Measurements from ENCODE around the gene AGPAT4. TPM values are rescaled to one million over a fixed set of nuclear protein-coding genes. Genes with fewer than 3 reads are reported as not detected.
A peak's percentile ranks its signal among the peaks of the same experiment; 100 is the strongest.

The AGPAT4 gene
- total RNA-seq, 1 donor from 2014 or later: 8.7 TPM

GRCh38 chr6:161166677-161167076 lies 107.2 kb downstream of the AGPAT4 start:
- no peak for DNase-seq (ENCODE audit: low read depth in 2 of 2)

- no peak for DNase-seq (ENCODE audit: low read depth in 2 of 2)
These were observed 107.7 kb downstream of the AGPAT4 start for GRCh38 chr6:161166176-161166575.

DNA sequence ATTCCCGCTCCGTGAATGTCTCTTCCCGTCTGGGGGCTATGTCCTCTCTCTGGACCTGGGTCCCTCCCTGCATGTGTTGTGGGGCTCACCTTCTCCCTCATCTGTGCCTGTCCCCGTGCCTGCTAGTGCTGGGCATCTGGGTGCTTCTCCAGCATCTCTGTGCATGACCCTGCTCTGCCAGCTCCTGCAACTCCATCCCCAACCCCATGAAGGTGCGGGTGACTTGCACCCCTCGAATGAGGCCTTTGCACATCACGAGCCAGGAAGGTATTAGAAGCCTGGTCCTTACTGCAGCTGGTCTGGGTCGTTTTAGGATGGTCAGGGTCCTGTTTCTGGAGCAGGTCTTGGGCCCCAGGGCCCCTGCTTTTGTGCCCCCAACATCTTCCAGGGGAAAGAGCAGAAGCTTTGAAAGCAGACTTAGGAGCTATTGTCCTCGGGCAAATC lies 109.7 kb downstream of the AGPAT4 start:
- no peak for DNase-seq (ENCODE audit: low read depth in 2 of 2)

GRCh38 chr6:161163466-161164181 lies 110.2 kb downstream of the AGPAT4 start:
- DNase-seq (ENCODE audit: low read depth in 2 of 2): no peak

- DNase-seq (ENCODE audit: low read depth in 2 of 2): no peak
These were observed 111.1 kb downstream of the AGPAT4 start for GRCh38 chr6:161162722-161163121.

DNA sequence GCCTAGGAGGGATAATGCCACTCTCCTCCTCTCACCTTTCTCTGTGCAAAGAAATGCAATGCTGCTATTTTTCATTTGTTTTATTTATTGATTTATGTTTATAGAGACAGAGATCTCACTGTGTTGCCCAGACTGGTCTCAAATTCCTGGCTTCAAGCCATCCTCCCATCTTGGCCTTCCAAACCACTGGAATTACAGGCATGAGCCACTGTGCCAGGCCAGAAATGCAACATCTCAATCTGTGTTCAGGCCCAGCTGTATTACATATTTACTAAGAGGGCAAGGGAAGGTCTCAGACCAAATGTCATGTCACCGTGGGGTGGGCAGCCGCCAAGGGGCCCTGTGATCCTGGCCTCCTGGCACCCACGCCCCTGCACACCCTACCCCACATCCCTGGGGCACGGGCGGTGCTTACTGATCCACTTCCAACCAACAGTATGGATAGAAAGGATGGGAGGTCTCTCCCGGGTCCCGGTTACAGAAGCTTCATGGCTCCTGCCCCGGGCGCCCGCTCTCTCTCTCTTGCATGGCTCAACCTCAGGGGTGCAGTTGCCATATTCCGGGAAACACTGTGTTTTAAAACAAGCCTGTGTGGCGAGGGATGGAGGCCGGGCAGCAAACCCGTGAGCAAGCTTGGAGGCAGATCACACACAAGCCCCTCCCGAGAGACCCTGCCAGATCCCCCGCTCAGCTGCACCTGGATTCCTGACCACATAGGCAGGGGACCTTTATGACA lies 111.8 kb downstream of the AGPAT4 start:
- no peak for DNase-seq (ENCODE audit: low read depth in 2 of 2)

- no peak for DNase-seq (ENCODE audit: low read depth in 2 of 2)
These were observed 112.7 kb downstream of the AGPAT4 start for GRCh38 chr6:161161121-161161520.

GRCh38 chr6:161154796-161155335 lies 119.0 kb downstream of the AGPAT4 start:
- no peak for DNase-seq (ENCODE audit: low read depth in 2 of 2)

DNA sequence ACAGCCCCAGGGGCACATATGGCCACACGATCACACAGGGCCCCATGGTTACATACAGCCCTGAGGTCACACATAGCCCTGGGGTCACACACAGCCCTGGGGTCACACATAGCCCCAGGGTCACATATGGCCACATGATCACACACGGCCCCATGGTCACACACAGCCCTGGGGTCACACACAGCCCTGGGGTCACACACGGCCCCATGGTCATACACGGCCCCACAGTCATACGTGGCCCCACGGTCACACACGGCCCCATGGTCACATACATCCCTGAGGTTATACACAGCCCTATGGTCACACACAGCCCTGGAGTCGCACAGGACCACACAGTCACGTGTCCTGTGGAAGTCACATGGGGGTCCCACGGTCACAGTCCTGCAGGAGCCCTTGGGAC lies 120.1 kb downstream of the AGPAT4 start:
- no peak for DNase-seq (ENCODE audit: low read depth in 2 of 2)

DNA sequence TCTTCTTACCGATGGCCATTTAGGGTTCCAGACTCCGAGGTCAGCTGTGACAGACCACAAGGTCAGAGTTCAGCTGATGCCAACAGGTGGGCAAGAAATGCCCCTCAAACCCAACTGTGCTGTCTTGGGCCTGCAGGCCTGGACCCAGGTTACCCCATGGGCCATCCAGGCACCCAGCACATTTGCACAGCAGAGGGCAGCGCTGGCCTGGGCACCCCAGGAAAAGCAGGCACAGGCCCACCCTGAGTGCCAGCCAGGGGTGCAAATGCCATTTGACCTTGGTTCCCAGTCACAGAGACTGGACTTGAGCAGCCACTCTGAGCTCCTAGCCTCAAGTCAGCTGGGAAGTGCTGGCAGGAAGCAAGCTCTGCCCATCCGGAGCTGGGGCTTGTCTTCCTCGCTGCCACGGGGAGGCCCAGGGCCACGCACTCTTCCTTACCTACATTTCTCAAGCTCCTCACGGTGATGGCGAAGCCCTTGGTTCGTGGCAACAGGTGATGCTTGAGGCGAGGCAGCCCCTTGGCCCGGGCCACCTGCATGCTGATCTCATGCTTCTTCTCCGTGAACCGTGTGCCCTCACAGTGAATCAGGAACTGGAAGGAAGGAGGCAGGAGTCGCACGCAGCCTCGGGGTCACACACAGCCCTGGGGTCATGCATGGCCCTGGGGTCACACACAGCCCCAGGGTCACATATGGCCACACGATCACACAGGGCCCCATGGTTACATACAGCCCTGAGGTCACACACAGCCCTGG lies 120.8 kb downstream of the AGPAT4 start:
- DNase-seq (ENCODE audit: low read depth in 2 of 2): no peak

DNA sequence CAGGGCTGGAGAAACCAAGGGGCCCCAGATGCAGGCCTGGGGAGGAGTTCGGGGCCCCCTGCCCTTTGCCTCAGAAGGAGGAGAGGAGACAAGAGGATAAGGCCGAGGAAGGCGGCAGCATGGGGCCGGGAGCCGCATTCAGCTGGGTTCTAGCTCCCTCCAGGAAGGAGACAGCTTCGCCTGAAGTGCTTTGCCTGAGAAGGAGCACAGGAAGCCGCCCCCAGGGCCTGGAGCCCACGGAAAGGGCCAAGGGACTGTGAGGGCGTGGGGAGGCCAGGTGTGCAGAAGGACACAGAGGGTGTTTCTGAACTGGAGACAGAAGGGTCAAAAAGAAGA lies 121.4 kb downstream of the AGPAT4 start:
- no peak for DNase-seq (ENCODE audit: low read depth in 2 of 2)

- DNase-seq (ENCODE audit: low read depth in 2 of 2): no peak
These were observed 122.0 kb downstream of the AGPAT4 start for GRCh38 chr6:161151660-161152526.

DNA sequence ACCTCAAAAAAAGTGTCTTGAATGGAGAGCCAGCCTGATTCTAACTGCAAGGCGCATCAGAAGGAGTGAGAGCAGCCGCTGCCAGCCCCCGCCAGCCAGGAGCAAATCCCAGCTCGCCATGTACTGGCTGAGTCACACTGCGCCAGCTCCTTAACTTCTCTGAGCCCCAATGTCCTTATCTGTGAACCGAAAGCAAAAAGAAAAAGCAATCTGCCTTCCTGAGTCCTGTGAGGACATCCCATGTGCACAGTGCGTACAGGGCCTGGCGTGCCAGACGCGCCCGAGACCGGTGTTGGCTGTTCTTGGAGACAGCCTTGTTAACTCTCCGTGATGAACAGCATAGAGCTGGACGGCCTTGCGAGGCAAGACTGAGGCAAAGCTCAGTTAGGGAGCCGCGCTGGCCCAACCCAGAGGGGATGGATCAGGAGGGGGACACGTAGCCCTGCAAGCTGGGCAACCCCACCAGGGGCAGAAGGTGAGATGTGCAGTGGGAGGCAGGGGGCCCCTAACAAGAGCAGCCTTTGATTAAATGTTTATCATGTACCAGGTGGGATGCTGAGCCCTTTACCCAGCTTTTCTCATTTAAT lies 122.7 kb downstream of the AGPAT4 start:
- DNase-seq (ENCODE audit: low read depth in 2 of 2): no peak

DNA sequence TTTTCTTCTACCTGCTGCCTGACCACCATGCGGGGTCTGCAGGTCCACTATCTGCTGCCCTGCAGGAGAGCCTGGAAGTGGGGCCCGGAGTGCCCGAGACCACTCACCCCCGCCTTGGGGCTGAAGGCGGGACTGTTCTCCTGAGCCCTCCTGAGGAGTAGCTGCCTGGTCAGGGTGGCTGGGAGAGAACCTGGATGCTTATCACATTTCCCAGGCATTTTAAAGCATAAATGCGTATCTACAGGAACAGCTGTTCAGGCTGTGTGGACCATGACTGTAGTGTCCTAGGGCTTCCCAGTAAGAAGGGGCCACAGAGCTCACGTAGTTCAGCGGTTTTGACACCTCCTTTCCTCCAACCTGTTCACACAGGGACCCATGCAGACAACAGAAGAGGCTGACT lies 123.3 kb downstream of the AGPAT4 start:
- no peak for DNase-seq (ENCODE audit: low read depth in 2 of 2)

- no peak for DNase-seq (ENCODE audit: low read depth in 2 of 2)
These were observed 123.7 kb downstream of the AGPAT4 start for GRCh38 chr6:161150136-161150535.

- DNase-seq (ENCODE audit: low read depth in 2 of 2): no peak
These were observed 130.0 kb downstream of the AGPAT4 start for GRCh38 chr6:161143663-161144430.

DNA sequence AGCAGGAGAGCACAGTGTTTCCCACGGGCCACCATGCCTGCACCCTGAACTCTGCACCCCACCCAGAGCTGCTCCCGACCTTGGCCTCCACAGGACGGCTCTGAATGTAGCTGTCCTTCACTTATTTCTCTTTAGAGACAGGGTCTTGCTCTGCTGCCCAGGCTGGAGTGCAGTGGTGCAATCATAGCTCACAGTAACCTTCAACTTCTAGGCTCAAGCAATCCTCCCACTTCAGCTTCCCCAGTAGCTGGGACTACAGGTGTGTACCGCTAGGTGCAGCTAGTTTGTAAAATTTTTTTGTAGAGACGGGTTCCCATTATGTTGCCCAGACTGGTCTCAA lies 130.9 kb downstream of the AGPAT4 start:
- no peak for DNase-seq (ENCODE audit: low read depth in 2 of 2)

DNA sequence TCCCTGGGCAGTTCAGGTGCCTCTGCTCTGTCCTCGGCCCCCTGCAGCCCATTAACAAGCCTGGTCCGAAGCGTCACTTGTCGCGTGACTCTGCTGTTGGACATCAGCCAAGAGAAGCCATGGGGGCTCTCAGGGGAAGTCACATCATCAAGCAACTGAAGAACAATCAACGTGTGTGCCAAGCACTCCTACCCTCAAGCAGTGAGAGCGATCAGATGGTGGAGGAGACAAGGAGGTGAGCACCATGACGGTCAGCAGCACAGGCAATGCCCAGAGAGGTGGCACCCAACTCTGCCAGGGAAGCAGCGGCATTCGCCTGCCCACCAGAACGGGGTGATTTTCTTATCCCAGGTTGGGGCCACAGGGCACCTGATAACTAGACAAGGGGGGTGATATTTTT lies 132.7 kb downstream of the AGPAT4 start:
- peak in 1 of 2 donors; percentile 42 for DNase-seq (ENCODE audit: low read depth in 2 of 2)

GRCh38 chr6:161140554-161140875 lies 133.3 kb downstream of the AGPAT4 start:
- DNase-seq (ENCODE audit: low read depth in 2 of 2): no peak

Measured in dermis microvascular lymphatic vessel endothelial cell (primary cell).